Measurements from ENCODE around the gene RIMBP2. TPM values are rescaled to one million over a fixed set of nuclear protein-coding genes. Genes with fewer than 3 reads are reported as not detected.
"Not testable (repeated sequence)": the region's sequence is repeated elsewhere in the genome, so short reads cannot be mapped to it uniquely, and the experiment has no call there.

RIMBP2 gene
- total RNA-seq, 1 donor from 2014 or later, result not detected

GRCh38 chr12:130609966-130610365 lies 106.1 kb downstream of the RIMBP2 start:
- no peak for DNase-seq (ENCODE audit: extremely low read depth, low read depth, low spot score)

DNA sequence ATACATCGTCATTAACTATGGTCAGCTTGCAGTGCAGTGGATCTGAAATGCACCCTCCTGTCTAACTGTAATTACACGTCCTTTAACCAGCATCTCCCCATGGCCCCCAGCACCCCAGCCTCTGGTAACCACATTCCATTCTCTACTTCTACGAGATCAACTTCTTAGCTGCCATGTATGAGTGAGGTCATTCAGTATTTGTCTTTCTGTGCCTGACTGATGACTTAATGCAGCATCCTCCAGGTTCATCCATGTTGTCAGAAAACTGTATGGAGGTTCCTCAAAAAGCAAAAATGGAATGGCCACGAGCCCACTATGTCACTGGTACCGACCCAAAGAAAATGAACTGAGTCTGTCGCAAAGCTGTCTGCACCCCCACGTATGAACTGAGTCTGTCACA lies 107.3 kb downstream of the RIMBP2 start:
- no peak for DNase-seq (ENCODE audit: extremely low read depth, low read depth, low spot score)

DNA sequence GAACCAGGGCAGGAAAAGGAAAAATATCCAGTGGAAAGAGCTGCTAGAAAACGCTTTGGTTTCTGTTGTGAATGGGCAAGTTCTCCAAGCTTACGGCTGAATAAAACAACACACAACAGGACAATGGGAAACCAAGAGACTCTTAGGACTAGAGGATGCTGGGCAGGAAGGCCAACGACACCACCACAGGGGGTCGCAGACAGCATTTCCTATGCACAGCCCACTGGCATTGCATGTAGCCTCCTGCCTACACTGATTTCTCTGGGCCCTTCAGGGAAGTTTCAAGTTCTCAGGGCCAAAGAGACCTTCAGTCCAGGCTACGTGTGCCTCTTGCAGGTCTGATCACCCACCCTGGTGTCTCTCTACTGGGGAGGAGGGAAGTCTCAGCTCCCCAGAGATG lies 108.0 kb downstream of the RIMBP2 start:
- no peak for DNase-seq (ENCODE audit: extremely low read depth, low read depth, low spot score)

- DNase-seq (ENCODE audit: extremely low read depth, low read depth, low spot score), result no peak
Observed at GRCh38 chr12:130606231-130606630, 109.9 kb downstream of the RIMBP2 start.

GRCh38 chr12:130603396-130603965 lies 112.6 kb downstream of the RIMBP2 start:
- no peak for DNase-seq (ENCODE audit: extremely low read depth, low read depth, low spot score)

DNA sequence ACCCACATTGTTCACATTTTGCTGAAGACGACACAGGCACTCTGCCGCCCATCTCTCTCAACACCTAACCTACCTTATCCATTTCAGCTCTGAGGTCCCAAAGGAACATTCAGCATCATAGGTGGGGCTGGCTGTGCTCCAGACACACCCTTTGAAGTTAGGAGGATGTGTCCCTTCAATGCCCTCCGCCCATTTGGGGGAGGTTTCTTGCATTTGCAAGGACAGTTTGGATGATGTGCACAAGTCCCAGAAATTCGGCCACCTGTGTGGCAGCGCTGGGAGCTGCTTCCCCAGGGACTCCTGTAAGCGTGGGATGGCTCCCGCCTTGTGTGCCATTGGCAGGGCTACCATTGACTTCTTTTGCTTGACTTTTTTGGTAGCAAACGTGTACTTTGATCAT lies 113.8 kb downstream of the RIMBP2 start:
- no peak for DNase-seq (ENCODE audit: extremely low read depth, low read depth, low spot score)

DNA sequence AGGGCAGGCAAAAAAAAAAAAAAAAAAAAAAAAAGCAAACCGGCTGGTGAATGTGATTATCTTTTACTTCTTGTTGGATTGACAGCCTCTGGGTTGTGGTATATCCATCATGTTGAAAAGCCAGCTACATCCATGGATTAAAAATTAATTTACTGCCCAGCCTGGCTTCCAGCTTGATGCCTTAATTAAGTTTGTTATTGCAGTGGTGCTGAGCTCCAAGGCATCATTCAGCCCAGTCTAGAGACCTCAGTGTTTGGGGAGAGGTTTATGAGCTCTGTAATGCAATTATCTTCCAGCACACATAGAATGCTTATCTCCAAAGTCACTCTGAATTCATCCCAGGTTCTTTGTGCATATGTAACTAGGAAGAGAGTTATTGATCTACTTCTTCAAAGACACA lies 114.8 kb downstream of the RIMBP2 start:
- DNase-seq (ENCODE audit: extremely low read depth, low read depth, low spot score), result no peak

GRCh38 chr12:130596241-130596640 lies 119.9 kb downstream of the RIMBP2 start:
- DNase-seq (ENCODE audit: extremely low read depth, low read depth, low spot score), result no peak

DNA sequence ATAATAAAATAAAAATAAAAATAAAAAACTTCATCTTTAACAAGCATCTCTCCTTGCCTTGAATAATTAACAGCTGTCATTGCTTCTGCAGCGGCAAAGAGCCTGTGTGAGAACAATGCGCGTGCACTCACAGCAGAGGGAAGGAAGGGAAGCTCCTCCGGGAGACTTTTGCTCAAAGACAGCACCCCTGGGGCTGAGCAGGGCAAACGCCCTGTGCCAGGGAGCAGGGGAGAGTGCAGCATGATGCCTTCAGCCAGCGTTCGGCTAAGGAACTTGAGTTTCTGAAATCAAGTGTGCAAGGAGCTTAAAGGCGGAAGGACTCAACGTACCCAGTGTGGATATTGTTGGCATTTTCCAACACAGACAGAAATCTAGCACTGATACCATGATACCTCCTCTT lies 120.5 kb downstream of the RIMBP2 start:
- no peak for DNase-seq (ENCODE audit: extremely low read depth, low read depth, low spot score)

GRCh38 chr12:130593056-130593455 lies 123.0 kb downstream of the RIMBP2 start:
- DNase-seq (ENCODE audit: extremely low read depth, low read depth, low spot score), result no peak

- no peak for DNase-seq (ENCODE audit: extremely low read depth, low read depth, low spot score)
Observed at GRCh38 chr12:130592641-130593040, 123.5 kb downstream of the RIMBP2 start.

DNA sequence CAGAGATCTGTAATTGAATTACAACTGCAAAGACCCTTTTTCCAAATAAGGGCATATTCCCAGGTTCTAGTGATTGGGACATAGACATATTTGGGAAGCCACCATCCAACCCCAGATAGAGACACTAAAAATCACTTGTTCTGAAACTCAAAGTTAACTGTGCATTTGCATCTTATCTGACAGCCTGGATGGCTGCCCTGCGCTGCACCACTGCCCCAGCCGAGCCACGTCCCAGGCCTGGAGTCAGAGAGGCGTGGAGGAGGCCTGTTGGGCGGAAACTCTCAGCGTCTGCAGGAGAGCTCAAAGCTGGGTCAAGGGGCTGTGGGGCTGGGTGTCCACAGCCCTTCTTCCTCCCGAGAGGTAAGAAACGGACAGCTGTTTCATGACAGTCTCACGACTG lies 124.4 kb downstream of the RIMBP2 start:
- no peak for DNase-seq (ENCODE audit: extremely low read depth, low read depth, low spot score)

DNA sequence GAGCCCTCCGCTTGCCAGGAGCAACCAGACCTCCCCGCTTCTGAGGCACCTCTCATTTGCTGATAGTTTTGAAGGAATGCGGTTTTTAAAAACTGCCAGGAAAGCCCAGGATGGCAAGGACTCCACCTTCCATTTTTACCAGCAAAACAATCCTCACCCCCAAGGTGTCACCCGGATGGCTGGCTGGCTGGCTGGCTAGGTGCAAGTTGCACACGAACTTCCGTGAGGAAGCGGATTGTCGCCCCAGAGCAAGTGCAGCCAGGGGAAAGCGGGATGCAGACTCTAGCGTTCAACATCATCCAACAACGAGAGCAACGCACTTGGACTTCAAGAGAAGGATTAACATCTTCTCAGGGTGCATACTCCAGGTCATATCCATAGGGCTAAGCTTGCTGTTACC lies 125.4 kb downstream of the RIMBP2 start:
- DNase-seq (ENCODE audit: extremely low read depth, low read depth, low spot score), result no peak

- no peak for DNase-seq (ENCODE audit: extremely low read depth, low read depth, low spot score)
Observed at GRCh38 chr12:130589540-130590317, 126.4 kb downstream of the RIMBP2 start.

- no peak for DNase-seq (ENCODE audit: extremely low read depth, low read depth, low spot score)
Observed at GRCh38 chr12:130588696-130589539, 127.2 kb downstream of the RIMBP2 start.

- DNase-seq (ENCODE audit: extremely low read depth, low read depth, low spot score), result no peak
Observed at GRCh38 chr12:130587966-130588365, 128.1 kb downstream of the RIMBP2 start.

GRCh38 chr12:130584475-130584874 lies 131.6 kb downstream of the RIMBP2 start:
- not testable (repeated sequence) for DNase-seq (ENCODE audit: extremely low read depth, low read depth, low spot score)

DNA sequence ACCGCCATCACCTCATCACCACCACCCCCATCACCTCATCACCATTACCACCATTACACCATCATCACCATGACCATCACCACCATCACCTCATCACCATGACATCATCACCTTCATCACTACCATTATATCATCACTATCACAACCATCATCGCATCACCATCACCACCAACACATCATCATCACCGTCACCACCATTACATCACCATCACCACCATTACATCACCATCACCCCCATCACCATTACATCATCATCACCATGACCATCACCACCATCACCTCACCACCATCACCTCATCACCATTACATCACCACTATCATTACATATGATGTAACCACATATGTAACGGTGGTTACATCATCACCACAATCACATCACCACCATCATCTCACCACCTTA lies 132.3 kb downstream of the RIMBP2 start:
- no peak for DNase-seq (ENCODE audit: extremely low read depth, low read depth, low spot score)

GRCh38 chr12:130583317-130583716 lies 132.8 kb downstream of the RIMBP2 start:
- DNase-seq (ENCODE audit: extremely low read depth, low read depth, low spot score), result no peak

GRCh38 chr12:130582286-130582685 lies 133.8 kb downstream of the RIMBP2 start:
- no peak for DNase-seq (ENCODE audit: extremely low read depth, low read depth, low spot score)

DNA sequence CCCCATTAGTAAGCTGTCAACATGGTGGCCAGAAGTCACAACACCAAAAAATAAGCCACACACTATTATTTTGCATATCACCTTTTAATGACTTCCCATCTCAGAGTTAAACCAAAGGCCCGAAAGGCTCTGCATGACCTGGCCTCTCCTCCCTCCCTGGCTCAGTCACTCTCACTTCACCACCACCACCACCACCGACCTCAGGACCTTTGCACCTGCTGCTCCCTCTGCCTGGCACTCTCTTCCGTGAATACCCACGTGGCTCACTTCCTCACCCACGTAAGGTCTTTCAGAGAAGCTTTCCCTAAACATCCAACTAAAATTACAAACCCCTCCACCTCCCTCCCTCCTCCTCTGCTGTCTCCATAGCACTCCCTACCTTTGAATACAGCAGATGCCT lies 134.3 kb downstream of the RIMBP2 start:
- DNase-seq (ENCODE audit: extremely low read depth, low read depth, low spot score), result no peak

DNA sequence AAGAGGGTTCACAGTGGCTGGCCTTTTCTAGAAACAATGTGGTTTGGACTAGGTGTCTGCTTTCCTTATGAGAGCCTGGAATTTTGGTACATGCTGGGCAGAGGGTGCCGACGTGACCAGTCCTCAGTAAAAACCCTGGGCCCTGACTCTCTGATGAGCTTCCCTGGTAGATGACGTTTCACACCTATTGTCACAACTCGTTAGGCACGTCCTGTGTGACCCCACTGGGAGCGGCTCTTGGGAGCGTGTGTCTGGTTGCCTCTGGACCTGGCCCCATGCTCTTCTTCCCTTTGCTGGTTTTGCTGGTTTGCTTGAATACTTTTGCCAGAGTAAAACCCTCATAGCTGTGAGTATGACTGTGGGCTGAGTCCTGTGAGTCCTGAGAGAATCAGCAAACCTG lies 136.9 kb downstream of the RIMBP2 start:
- no peak for DNase-seq (ENCODE audit: extremely low read depth, low read depth, low spot score)

Data from glomerular endothelial cell (primary cell).